ENCODE measurements around the gene SDSL.

SDSL gene

DNA sequence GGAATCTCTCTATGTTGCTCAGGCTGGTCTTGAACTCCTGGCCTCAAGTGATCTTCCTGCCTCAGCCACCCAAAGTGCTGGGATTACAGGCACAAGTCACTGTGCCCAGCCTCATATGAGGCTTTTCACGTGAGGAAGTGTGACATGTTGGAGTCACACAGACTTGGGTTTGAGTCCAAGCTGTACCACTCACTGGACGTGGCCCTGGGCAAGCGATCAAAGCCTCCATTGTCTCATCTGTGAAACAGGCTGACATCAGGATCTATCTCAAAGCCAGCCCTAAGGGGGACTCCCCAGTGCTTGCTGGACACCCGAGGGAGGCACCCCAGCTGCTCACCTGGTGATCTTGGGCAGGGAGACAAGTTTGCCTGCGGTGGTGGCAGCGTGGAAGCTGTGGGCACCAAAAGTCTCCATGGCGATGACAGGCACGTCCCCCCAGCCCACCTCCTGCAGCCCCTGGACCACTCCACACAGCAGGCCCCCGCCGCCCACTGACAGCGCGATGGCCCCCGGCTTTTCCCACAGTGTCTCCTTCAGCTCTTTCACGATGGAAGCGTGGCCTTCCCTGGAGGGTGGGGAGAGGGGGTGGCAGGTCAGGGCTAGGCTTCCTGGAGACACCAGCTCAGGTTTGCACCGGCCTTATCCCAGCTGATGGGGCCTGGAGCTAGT, 25.2 kb upstream of the SDSL start:
- TF ChIP-seq, protein P1, sequence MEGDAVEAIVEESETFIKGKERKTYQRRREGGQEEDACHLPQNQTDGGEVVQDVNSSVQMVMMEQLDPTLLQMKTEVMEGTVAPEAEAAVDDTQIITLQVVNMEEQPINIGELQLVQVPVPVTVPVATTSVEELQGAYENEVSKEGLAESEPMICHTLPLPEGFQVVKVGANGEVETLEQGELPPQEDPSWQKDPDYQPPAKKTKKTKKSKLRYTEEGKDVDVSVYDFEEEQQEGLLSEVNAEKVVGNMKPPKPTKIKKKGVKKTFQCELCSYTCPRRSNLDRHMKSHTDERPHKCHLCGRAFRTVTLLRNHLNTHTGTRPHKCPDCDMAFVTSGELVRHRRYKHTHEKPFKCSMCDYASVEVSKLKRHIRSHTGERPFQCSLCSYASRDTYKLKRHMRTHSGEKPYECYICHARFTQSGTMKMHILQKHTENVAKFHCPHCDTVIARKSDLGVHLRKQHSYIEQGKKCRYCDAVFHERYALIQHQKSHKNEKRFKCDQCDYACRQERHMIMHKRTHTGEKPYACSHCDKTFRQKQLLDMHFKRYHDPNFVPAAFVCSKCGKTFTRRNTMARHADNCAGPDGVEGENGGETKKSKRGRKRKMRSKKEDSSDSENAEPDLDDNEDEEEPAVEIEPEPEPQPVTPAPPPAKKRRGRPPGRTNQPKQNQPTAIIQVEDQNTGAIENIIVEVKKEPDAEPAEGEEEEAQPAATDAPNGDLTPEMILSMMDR (IDR thresholded peaks at IDR 0.05) = no peak
- no peak overlapping the region for H3K4me3 ChIP-seq
- peaks cover 0 to 1% (median 0%) of the 10 kb centered on the region in 3 donors for H3K36me3 ChIP-seq
- H3K27ac ChIP-seq = no peak overlapping the region
- H3K4me1 ChIP-seq = no peaks in the 10 kb centered on the region
- intact Hi-C loops (cut with DNase I; ENCODE audit: low total_unique reads) = no loop called here
- peaks cover 0 to 28% of the 10 kb centered on the region in 2 donors for H3K27me3 ChIP-seq
- no peak for DNase-seq
- H3K9me3 ChIP-seq = no peaks in the 10 kb centered on the region

DNA sequence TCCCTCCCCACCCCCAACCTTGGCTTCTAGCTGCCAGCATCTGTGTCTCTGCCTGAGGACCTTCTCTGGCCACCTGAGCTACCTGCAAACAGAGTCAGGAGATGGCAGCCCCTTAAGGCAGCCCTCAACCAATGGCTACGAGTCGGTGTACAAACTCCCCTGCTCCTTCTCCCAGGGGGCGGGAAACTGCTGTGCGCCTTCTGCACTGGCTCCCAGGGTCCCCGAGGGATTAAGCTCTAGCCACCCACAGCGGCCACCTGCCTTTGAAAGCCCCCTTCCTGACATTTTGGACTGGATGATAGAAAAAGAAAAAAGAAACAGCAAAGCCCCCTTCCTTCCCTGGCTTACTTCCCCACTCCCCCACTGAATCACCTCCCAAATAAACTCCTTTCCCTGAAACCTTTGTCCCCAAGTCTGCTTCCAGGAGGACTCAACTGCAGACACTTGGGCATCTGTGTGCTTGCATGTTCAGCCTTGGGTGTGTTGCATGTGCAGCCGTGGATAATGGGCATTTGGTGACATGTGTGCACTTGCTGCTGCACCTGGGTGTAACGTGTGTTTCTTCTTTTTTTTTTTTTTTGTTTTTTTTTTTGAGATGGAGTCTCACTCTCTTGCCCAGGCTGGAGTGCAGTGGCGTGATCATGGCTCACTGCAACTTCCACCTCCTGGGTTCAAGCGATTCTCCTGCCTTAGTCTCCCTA, 24.5 kb upstream of the SDSL start:
- H3K27ac ChIP-seq = no peak overlapping the region
- intact Hi-C loops (cut with DNase I; ENCODE audit: low total_unique reads) = no loop called here
- no peak for DNase-seq
- H3K9me3 ChIP-seq = no peaks in the 10 kb centered on the region
- TF ChIP-seq, protein P1 (IDR thresholded peaks at IDR 0.05) = no peak
- H3K4me1 ChIP-seq = no peaks in the 10 kb centered on the region
- H3K27me3 ChIP-seq = peaks cover 0 to 35% of the 10 kb centered on the region in 2 donors
- H3K4me3 ChIP-seq = no peak overlapping the region
- no peaks in the 10 kb centered on the region for H3K36me3 ChIP-seq

DNA sequence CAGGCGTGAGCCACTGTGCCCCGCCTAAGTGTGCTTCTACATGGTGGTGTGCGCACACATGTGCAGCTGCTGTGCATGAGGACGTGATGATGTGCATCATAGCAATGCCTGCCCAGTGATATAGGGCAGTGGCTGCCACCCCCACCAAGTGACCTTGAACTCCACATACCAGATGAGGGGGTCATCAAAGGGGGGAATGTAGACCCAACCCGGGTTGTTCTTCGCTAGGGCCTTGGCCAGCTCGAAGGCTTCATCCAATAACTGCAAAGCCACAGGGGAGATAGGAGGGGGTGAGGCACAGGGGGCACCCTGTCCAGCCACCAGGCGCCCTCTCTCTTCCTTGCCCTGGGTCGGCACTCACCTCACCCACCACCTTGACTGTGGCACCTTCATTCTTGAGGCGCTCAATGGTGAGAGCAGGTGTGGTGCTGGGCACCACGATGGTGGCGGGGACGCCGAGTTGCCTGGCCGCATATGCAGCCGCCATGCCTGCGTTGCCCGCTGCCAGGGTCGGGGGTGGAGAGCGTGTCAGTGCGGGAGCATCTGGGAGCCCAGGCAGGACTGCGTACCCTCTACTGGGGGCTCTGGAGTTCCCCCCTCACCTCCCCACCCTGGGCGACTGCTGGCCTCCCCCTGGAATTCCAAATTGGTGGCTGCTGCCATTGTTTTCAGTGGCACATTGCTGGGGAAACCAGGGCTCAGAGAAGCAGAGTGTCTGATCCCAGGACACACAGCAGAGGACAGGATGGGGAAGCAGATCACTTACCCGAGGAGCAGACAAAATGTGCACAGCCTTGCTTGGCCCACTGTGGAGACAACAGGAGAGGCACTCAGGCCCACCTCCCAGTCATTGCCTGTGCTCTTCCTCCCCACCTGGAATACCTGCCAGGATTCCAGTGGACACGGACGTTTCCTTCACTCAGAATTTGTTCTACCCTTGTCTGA, 23.6 kb upstream of the SDSL start:
- intact Hi-C loops (cut with DNase I; ENCODE audit: low total_unique reads) = no loop called here
- Histone ChIP-seq H3K4me3 (no peak overlapping the region), H3K9me3 (no peaks in the 10 kb centered on the region), H3K36me3 (no peaks in the 10 kb centered on the region), H3K27me3 (peaks cover 0 to 41% of the 10 kb centered on the region in 2 donors), H3K27ac (no peak overlapping the region), H3K4me1 (no peaks in the 10 kb centered on the region)
- no peak for DNase-seq
- TF ChIP-seq, protein P1 (IDR thresholded peaks at IDR 0.05) = no peak

DNA sequence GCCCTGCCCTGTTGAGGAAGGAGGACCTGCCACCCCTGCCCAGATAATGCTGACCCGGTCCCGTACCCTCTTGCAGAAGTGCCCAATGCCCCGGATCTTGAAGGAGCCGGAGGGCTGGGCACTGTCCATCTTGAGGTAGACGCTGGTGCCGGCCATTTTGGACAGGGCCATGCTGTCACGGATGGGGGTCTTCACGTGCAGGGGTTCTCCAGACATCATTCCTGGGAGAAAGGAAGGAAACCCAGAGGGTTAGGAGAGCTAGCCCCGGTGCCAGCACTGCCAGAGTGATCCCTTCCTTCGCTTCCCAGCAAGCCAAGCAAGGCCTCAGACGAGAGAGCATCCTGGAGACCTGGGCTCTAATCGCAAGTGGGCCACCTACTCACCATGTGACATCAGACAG, 22.7 kb upstream of the SDSL start:
- Histone ChIP-seq H3K27me3 (peaks cover 0 to 43% of the 10 kb centered on the region in 2 donors), H3K4me1 (peaks cover 0 to 3% (median 0%) of the 10 kb centered on the region in 4 donors), H3K27ac (no peak overlapping the region), H3K4me3 (no peak overlapping the region), H3K36me3 (no peaks in the 10 kb centered on the region), H3K9me3 (no peaks in the 10 kb centered on the region)
- intact Hi-C loops (cut with DNase I; ENCODE audit: low total_unique reads) = no loop called here
- DNase-seq = no peak
- TF ChIP-seq, protein P1 (IDR thresholded peaks at IDR 0.05) = no peak

DNA sequence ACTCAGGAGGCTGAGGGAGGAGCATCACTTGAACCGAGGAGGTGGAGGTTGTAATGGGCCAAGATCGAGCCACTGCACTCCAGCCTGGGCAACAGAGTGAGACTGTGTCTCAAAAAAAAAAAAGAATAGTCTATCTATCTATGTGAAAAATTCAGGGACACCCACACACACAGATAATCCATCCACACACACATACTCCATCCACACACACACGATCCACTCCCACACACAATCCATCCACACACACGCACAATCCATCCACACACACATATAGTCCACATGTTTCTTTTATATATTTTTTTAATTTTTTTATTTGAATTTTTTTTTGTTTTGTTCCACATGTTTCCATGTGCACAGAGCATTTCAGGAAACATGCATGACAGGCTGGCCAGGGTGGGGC, 21.8 kb upstream of the SDSL start:
- TF ChIP-seq, protein P1 (IDR thresholded peaks at IDR 0.05) = no peak
- Histone ChIP-seq H3K4me3 (no peak overlapping the region), H3K27me3 (peaks cover 0 to 43% of the 10 kb centered on the region in 2 donors), H3K4me1 (peaks cover 0 to 3% (median 0%) of the 10 kb centered on the region in 4 donors), H3K36me3 (no peaks in the 10 kb centered on the region), H3K9me3 (no peaks in the 10 kb centered on the region), H3K27ac (no peak overlapping the region)
- DNase-seq = no peak
- intact Hi-C loops (cut with DNase I; ENCODE audit: low total_unique reads) = no loop called here

Measured in tibial artery (tissue), 4 donors.